GM12878 (cell line): ENCODE measurements around the gene YIPF6.

Experiments used
- JUND ChIP-seq: IDR thresholded peaks from 2 replicates; pipeline ENCODE4 v1.6.1; 2012; ENCODE audit warnings: low read depth, mild to moderate bottlenecking, low read length, improper control_type of control experiment, moderate library complexity
- SREBF2 ChIP-seq: IDR thresholded peaks from 2 replicates; pipeline ENCODE4 v1.6.1; 2012; ENCODE audit warnings: mild to moderate bottlenecking, low read length
- SUZ12 ChIP-seq: fragments of 200-600 bp; sonication (generic); IDR thresholded peaks from one replicate; pipeline ENCODE4 v1.6.1; 2018; ENCODE audit warnings: antibody characterized with exemption, mild to moderate bottlenecking; ENCODE audit not compliant: unreplicated experiment

- no peak for TF ChIP-seq SUZ12
- no peak for TF ChIP-seq JUND
- TF ChIP-seq SREBF2 = no peak
Observed at GRCh38 chrX:68571292-68571609, 72.4 kb downstream of the YIPF6 start.
